ENCODE measurements around the gene ATM. TPM values are rescaled to one million over a fixed set of nuclear protein-coding genes. Genes with fewer than 3 reads are reported as not detected.

ATM gene
- total and polyA plus RNA-seq, 2 donors (not counting 1 experiment from before 2014, with no cell fraction given), result 37.5 to 123 TPM

GRCh38 chr11:108307751-108308150, 84.9 kb downstream of the ATM start:
- H3K79me2 ChIP-seq (ENCODE audit: control insufficient read depth, insufficient read depth, low read length), result no peaks in the 10 kb centered on the region
- H2AFZ ChIP-seq (ENCODE audit: low read length), result no peak overlapping the region
- DNase-seq (ENCODE audit: low read depth in 2 of 2), result no peak
- no peak overlapping the region for H3K27ac ChIP-seq (ENCODE audit: insufficient read depth, low read length)
- no peaks in the 10 kb centered on the region for H4K20me1 ChIP-seq (ENCODE audit: control insufficient read depth, extremely low read depth, insufficient read depth, low read length)
- no peaks in the 10 kb centered on the region for H3K9me3 ChIP-seq (ENCODE audit: control insufficient read depth, insufficient read depth, low read depth, low read length)
- no peak overlapping the region for H3K4me3 ChIP-seq (replicated peaks in 1 of 4; ENCODE audit: control extremely low read depth in 1 of 4, insufficient read depth in 1 of 4, low read depth in 3 of 4, low read length in 4 of 4)
- no peaks in the 10 kb centered on the region for H3K4me1 ChIP-seq (ENCODE audit: control insufficient read depth, extremely low read depth, insufficient read depth, low read length)
- H3K36me3 ChIP-seq (ENCODE audit: control insufficient read depth, insufficient read depth, low read length), result peaks cover 2% of the 10 kb centered on the region
- H3K9ac ChIP-seq (ENCODE audit: insufficient read depth, low read length), result no peak overlapping the region
- TF ChIP-seq EZH2 (IDR thresholded peaks at IDR 0.05; ENCODE audit: low read length, missing control alignments), result no peak
- no peak overlapping the region for H3K4me2 ChIP-seq (ENCODE audit: extremely low read depth, insufficient read depth, low read length)
- H3K27me3 ChIP-seq (ENCODE audit: control insufficient read depth, insufficient read depth, low read length), result no peaks in the 10 kb centered on the region

- no peak overlapping the region for H3K4me3 ChIP-seq (replicated peaks in 1 of 4; ENCODE audit: control extremely low read depth in 1 of 4, insufficient read depth in 1 of 4, low read depth in 3 of 4, low read length in 4 of 4)
- DNase-seq (ENCODE audit: low read depth in 2 of 2), result no peak
- TF ChIP-seq EZH2 (IDR thresholded peaks at IDR 0.05; ENCODE audit: low read length, missing control alignments) (no peak), CTCF (conservative IDR thresholded peaks at IDR 0.05 in 1 of 2, IDR thresholded peaks at IDR 0.05 in 1 of 2; ENCODE audit: low read depth in 1 of 2, low read length in 2 of 2) (no peak)
- no peaks in the 10 kb centered on the region for H3K9me3 ChIP-seq (ENCODE audit: control insufficient read depth, insufficient read depth, low read depth, low read length)
- H3K36me3 ChIP-seq (ENCODE audit: control insufficient read depth, insufficient read depth, low read length), result peaks cover 1% of the 10 kb centered on the region
- H3K9ac ChIP-seq (ENCODE audit: insufficient read depth, low read length), result no peak overlapping the region
- no peaks in the 10 kb centered on the region for H3K4me1 ChIP-seq (ENCODE audit: control insufficient read depth, extremely low read depth, insufficient read depth, low read length)
- no peaks in the 10 kb centered on the region for H3K27me3 ChIP-seq (ENCODE audit: control insufficient read depth, insufficient read depth, low read length)
- no peak overlapping the region for H2AFZ ChIP-seq (ENCODE audit: low read length)
- H4K20me1 ChIP-seq (ENCODE audit: control insufficient read depth, extremely low read depth, insufficient read depth, low read length), result no peaks in the 10 kb centered on the region
- H3K79me2 ChIP-seq (ENCODE audit: control insufficient read depth, insufficient read depth, low read length), result no peaks in the 10 kb centered on the region
- H3K27ac ChIP-seq (ENCODE audit: insufficient read depth, low read length), result no peak overlapping the region
- no peak overlapping the region for H3K4me2 ChIP-seq (ENCODE audit: extremely low read depth, insufficient read depth, low read length)
Measured at GRCh38 chr11:108313444-108313843, 90.6 kb downstream of the ATM start.

- Histone ChIP-seq H3K4me2 (ENCODE audit: extremely low read depth, insufficient read depth, low read length) (no peak overlapping the region), H3K36me3 (ENCODE audit: control insufficient read depth, insufficient read depth, low read length) (peaks cover 1% of the 10 kb centered on the region), H3K27ac (ENCODE audit: insufficient read depth, low read length) (no peak overlapping the region), H3K4me1 (ENCODE audit: control insufficient read depth, extremely low read depth, insufficient read depth, low read length) (peaks cover 2% of the 10 kb centered on the region), H2AFZ (ENCODE audit: low read length) (no peak overlapping the region), H3K9ac (ENCODE audit: insufficient read depth, low read length) (no peak overlapping the region), H3K27me3 (ENCODE audit: control insufficient read depth, insufficient read depth, low read length) (no peaks in the 10 kb centered on the region), H3K4me3 (replicated peaks in 1 of 4; ENCODE audit: control extremely low read depth in 1 of 4, insufficient read depth in 1 of 4, low read depth in 3 of 4, low read length in 4 of 4) (no peak overlapping the region), H3K79me2 (ENCODE audit: control insufficient read depth, insufficient read depth, low read length) (no peaks in the 10 kb centered on the region), H3K9me3 (ENCODE audit: control insufficient read depth, insufficient read depth, low read depth, low read length) (no peaks in the 10 kb centered on the region), H4K20me1 (ENCODE audit: control insufficient read depth, extremely low read depth, insufficient read depth, low read length) (no peaks in the 10 kb centered on the region)
- TF ChIP-seq EZH2 (IDR thresholded peaks at IDR 0.05; ENCODE audit: low read length, missing control alignments) (no peak), CTCF (conservative IDR thresholded peaks at IDR 0.05 in 1 of 2, IDR thresholded peaks at IDR 0.05 in 1 of 2; ENCODE audit: low read depth in 1 of 2, low read length in 2 of 2) (no peak)
- DNase-seq (ENCODE audit: low read depth in 2 of 2), result no peak
Measured at GRCh38 chr11:108316061-108316460, 93.2 kb downstream of the ATM start.
